Endometrium (tissue), 2 donors: Measurements from ENCODE around the gene ADH7.
A peak's percentile ranks its signal among the peaks of the same experiment; 100 is the strongest.

Experiments
- FAIRE-seq: peaks from 2 replicates; lab custom pipeline; 2012; peaks lifted over from hg19 to GRCh38; lab: Jason Lieb, UNC
- donor health status: control.
- donor health status: control.

ADH7 gene

DNA sequence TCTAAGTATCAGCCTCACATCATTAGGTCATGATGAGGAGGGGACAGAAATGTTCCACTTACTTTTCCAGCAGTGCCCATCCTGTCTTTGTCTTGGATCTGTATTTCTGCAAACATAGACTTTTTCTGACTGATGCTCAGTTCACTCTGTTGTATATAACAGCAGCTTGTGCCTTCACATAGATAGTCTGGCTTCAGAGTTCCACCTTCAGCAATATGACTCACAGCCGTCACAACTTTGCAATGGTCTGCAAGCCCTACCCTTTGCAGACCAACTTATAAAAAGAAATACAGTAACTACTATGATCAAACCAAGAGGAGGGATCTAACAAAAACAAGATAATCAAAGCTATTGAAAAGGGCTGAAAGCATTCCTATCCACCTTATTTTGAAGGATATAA is at the start of gene ADH7:
Gene ADH7, minus strand, starts transcription at position 189 of the 400 bp plus-strand sequence. Its CDS starts 109 bp downstream, at position 80.
- no peak for FAIRE-seq

DNA sequence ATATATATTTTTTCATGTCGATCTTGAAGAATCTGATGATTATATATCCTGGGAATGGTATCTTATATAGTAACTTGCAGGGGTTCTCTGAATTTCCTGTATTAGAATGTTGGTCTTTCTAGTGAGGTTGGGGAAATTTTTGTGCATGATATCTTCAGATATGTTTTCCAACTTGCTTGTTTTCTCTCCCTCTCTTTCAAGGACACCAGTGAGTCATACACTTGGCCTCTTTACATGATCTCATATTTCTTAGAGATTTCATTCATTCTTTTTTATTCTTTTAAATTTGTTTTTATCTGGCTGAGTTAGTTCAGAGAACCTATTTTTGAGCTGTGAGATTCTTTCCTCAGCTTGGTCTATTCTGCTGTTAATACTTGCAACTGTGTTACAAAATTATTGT is 48.5 kb upstream of the ADH7 start:
- no peak for FAIRE-seq

DNA sequence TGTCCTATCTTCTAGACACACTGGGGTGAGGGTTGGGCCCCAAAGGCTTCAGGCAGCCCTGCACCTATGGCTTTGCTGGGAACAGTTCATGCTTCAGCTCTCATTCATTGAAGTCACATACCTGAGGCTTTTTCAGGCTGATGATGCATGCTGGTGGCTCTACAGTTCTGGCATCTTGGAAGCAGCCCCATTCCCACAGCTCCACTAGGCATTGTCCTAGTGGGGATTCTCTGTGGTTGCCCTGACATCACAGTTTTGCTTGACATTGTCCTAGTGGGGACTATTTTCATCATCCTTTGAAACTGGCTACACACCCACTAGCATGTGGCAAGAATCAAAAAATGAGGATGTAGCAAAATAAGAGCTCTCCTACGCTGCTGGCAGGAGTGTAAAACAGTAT is 38.0 kb upstream of the ADH7 start:
- no peak for FAIRE-seq

DNA sequence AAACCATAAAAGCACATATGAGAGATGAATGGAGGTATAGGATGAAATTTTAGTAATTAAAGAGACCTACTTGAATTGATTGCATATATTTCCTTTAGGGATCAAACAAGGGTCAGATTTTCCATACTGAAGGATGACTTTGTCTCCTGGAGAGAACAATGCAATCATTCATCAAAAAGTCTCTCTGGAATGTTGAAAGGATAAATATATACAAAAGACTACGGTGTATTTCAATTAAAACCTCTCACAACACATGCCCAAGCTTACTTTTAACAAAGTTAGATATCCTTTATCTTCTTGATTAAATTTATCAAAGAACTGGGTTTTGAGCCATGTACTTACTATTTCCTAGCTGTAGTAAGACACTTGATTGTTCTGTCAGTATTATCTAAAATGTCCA is 36.8 kb upstream of the ADH7 start:
- FAIRE-seq = no peak

DNA sequence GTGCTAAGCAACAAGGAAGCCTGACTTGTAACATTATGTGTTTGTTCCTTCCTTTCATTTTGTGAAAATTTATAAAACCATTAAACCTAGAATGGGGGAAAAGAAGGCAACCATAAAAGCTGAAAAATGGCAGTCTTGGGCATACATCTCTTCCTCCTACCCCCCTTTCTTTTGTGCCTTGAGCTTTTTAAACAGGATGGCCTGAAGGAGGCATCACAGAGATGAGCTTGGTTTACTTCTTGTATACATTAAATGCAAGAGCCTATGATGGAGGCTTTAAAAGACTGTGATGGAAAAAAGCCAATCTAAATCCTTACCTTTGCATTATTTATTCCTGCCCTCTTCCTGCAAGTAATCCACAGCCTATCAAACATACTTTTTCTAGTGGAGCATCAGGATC is 36.2 kb upstream of the ADH7 start:
- no peak for FAIRE-seq

DNA sequence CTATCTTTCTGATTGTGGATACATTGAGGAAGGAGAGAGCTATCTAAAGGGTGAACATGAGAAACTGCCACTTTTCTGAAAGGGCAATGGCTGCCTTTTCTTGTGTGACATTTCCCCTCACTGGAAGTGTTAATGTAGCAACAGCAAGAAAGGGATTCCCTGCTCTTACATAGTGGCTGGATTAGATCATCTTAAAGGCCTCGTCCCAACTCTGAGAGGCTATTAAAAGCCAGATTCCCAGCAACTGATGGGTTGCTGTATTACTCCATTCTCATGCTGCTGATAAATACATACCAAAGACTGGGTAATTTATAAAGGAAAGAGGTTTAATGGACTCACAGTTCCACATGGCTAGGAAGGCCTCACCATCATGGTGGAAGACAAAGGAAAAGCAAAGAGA is 33.7 kb upstream of the ADH7 start:
- no peak for FAIRE-seq

DNA sequence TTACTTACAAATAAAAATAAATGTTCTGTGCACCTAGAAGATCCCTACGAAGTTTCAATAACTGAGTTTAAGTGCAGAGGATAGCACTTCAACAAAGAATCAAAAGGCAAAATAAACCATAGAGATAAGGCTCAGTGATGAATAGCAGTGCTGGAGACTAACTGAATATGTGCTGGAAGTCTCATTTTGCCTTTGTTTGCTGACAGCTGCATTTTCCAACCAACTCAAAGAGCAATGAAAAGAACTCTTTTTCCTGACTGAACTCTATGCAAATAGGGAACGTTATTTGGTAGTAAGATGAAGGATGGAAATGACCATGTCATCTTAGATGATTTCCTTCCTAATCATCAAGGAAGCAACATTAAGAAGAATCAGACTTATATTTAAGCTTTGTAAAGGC is 32.7 kb upstream of the ADH7 start:
- FAIRE-seq = no peak

DNA sequence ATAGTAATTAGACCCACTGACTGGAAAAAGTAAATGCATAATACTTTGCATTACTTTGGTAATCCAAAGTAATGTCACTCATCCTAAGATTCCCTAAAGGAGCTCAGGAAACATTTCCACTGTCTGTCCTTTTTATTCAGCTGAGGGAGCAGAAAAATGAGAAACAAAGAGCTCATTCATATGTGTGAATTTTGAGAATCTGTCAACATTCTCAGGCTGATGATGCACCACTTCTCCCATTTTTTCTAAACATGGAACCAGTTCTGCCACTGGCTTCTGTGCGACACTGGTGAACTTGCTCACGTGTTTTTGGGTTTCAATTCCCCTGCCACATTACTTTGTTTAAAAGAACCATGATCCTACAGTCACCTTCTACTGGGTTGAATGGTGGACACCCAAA is 28.4 kb upstream of the ADH7 start:
- FAIRE-seq = no peak

DNA sequence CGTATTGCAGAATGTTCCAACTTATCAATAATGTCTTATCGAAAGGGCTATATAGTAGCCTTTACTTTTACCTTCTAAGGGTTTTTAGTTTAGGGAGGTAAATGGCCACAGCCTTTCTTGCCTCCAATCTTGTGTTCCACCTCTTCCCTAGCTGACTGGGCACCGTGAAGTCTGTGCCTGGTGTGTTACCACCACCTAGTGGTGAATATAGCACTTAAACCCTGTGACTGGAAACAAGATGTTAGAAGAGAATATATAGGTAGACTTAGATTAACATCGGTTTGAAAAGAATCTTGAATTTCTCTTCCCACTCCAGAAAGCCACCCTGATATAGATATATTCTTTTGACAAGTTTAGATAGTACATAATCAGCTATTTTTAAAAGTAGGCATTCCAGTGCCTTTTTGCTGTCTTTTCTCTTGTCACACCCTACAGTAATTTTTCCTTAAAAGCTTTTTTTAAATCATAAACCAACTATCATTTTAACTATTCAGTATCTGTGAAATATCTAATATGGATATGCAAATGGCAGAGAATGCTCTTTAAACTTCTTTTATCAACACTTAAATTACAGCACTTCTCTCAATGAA is 27.8 kb upstream of the ADH7 start:
- FAIRE-seq = peak; percentile 77

DNA sequence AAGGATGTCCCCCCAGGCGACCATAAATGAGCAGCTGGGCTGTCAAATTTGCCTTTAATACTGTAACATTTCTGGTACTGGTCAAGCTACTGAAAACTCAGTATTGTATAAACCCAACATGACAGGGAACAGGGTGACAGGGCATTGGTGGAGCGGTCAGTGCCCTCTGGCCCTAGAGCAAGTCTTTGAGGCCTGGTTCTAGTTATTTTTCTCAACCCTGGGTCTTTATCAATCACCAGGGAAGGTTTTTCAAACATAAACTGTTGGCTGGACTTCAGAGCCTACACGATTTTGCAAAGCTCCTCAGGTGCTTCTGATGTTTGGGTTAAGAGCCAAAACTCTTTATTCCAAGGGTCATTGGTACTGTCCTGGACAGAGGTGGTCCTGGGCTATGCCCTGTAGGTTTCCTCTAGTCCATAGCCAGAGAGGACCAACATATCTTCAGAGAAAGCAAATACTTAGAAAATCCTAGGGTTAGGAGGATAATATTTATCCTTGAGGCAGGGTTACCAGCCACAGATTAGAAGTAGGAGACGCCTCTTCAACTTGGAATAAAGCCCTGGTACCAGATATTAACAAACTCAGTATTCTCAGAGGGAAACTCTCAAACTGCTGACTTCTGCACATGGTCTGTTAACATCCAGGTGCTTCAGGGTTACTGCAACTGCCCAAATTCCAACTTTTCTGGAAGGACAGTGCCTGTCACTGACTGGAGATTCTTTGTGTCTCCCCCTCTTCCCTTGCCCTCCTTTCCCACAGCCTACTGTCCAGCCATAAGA is 26.7 kb upstream of the ADH7 start:
- no peak for FAIRE-seq

DNA sequence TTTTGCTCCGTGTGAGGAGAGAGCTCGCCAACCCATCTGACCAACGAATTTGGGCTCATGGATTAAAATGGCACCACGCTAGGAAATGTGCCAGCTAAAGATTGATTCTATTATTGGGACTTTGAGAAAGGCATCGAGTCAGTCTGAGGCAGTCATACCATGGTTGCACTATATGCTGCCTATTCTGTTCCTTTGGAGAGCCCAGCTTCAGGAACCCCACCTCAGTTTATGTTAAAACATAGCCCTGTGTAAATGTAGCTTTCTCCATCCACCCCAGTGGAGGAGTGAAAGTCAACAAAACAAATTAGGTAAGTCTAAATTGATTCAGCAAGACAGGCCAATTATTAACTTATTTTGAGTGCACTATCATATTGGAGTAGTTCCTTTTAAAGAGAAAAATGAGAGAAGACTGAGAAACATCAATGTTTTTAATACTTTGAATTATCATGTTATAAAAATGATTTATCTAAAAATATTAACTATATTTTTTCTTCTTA is 24.5 kb upstream of the ADH7 start:
- FAIRE-seq = no peak

DNA sequence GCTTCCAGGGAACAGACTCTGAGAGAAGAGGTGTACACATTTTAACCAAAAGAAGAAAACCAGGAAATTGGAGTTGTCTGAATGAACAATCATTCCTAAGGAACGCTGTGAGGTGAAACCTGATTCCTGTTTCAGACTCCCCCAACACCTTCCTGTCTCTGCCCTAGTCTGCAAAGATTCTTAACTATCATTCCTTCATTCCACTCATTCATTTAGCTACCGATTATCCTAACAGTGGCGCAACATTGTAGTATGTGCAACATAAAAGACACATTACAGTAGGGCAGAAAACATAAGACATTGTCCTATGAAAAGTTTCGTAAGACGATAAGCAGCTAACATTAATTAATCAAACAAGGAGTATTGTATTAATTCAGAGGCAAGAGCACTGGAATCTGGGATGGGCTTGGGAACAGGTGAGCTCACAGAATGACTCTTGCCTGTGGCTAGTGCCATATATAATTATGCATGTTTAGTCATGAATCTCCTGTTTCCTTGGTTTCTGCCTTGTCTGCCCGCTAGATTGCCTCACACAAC is 23.8 kb upstream of the ADH7 start:
- no peak for FAIRE-seq

DNA sequence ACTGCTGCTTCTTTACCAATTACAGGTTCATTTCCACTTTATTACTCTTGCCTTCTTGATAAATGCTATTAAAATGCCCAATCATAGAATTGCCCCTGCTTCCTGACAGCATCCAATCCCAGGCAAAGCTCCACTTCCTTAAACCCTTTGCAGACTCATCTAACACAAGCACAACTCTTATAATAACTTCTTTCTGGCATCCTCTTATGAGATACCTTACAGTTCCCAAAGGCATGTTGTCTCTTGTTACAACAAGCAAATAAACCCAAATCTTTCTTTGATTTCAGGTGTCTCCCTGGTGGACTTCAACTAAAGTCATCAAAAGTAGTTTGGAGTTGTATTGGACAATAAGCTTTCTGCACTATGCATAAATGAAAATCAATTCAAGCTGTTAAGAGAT is 22.5 kb upstream of the ADH7 start:
- FAIRE-seq = no peak

DNA sequence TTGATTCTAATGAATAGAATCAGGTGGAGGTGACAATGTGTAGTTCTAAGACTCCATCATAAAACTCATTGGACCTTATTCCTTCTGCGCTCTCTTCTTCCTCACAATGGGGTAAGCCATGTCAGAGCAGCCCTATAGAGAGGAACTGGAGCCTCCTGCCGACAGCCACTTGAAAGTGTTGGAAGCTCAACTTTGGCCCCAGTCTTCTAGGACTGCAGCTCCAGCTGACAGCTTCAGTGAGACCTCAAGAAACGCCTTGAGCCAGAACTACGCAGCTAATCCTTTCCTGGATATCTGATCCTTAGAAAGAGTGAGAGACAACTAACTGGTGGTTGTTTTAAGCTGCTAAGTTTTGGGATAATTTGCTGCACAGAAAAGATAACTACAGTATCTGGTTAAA is 22.1 kb upstream of the ADH7 start:
- FAIRE-seq = no peak

DNA sequence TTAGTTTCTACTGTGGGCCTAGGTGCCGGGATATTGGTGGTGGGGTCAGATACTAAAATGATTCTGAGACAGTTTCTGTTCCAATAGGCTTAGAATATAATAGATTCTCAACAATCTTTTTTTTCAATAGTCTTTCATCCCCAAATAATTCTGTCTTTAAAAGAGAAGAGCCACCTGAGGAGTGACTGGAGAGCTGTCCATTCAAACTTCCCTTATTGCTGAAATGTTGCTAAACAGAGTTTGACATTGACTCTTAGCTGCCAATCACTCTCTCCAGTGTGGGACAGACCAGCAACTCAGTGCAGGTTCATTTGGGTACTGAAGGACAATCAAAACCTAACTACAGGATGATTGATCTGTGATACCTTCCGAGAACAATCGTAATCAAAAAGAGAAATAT is 12.4 kb upstream of the ADH7 start:
- no peak for FAIRE-seq

DNA sequence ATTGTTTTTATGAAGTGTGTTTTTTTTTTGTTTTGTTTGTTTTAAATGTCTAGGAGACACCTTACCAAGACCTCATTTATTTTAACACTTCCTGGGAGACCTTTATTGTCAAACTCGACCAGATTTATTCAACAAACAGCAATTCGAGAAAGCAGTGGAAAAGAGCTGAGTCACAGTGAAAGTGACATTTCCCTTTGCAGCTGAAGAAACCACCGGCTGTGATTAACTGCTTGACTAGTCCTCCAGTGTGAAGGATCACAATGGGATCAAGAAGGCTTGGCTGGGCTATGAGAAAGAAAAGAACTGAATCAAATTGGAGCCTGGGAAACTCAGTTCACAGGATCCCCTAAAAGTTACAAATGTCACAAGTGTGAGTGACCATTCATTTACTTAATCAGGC is 11.9 kb upstream of the ADH7 start:
- FAIRE-seq = peak; percentile 70

DNA sequence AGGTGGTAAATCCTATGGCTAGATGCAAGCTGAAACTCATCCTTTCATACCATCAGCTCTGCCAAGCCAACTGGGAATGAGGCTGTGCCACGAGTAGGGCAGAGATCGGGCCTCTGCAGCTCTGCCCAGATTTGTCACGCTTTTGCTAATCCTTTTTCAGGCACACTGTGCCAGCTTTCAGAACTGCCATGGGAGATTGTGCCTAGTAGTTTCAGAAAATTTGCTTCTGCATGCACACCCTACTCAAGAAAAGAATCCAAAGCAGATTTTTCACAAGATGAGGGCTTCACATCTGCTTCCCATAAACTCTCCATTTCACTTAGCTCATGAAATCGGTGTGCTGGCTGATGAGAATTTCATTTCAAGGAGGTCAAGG is 3.3 kb upstream of the ADH7 start:
- FAIRE-seq = peak; percentile 37

DNA sequence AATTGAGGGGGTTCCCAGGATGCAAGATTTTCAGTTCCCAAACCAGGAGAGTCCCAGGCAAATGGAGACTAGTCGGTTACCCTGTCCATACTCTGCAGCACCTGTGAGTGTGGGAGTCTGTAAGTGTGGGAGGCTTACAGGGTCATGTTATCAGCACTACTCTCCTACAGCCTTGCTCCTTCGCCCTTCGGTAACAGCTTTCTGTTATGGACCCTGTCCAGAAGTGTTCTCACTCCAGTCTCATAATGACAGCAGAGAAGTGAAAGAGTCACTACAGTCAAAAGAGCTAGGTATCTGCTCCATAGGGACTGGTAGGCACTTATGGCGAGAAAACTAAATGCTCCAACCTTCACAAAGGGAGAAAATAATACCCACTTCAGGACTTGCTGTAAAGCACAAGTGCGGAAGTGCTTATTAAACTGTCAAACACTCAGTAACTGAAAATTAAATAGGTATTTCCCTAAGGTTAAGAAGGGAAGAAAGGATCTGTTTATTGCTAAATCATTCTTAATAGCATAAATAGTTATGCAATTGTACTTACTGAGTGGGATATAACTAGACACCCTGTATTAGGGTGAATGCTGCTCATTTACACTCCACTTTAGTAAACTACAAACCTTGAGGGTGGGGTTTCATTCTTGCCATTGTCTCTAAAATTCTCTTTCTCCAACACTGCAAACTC is 2.7 kb upstream of the ADH7 start:
- FAIRE-seq = no peak

DNA sequence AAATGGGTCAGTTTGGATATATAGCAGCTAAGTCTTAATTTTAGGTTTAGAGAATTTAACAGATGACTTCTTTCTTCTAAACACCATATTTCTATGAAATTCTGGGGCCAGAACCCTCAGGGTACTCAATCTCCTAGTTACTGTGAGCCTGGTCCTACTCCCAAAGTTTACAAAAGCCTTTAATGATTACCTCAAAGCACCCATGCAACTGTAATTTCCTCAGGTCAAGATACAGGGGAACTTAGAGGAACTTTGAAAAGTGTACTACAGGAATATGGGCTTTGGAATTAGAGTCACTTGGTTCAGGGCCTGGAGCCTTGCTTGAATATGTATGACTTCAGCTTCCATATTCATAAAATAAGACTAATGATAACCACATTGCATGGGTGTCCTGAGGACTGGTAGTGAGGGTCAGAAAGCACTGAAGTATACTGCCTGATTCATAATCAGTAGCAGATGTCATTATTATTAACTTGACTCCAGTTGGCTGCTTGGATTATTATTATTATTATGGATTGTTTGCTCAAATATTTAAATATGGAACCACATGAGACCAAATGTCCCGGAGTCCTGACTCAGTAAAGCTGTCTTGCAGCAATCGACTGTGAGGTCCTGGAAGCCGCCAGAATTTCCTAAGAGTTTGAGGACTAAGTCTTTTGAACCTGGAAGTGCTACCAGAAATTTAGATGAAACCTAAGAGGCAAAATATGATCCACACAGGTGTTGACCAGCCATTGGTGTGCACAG is 2.0 kb upstream of the ADH7 start:
- FAIRE-seq = no peak

DNA sequence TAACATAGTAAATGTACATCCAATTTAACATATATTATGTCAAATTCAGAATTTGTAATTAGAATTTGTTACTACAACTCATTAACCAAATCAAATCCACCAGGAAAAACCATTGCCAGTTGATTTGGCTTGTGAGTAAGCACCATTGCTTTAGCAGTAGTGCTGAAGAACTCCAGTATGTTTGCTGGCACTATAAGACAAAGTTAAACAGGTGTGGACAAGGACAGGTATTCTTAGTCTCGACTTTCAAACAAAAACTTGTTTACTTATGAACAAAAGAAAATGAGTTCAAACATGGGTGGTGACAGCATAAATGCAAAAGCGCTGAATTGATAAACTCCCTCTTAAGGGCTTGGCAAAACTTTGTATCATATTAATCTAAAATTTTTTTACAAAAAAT is 1.3 kb upstream of the ADH7 start:
- FAIRE-seq = no peak

DNA sequence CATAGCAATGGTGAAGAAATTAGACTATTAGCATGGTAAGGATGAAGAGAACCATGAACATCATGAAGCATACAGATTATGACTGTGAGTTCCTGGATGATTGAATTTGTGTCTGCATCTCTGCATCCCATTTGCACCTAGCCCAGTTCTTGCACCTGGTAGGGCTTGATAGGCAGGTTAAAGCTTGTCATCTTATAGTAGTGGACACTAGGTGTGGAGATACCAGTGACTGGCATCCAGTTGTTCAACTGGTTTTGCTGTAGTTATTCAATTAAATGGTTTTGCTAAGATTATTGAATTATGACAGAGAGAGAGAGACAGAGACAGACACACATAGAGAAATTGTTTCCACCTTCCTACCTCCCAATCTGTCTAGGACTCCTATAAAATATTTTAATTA is 5.0 kb downstream of the ADH7 start:
- FAIRE-seq = no peak

DNA sequence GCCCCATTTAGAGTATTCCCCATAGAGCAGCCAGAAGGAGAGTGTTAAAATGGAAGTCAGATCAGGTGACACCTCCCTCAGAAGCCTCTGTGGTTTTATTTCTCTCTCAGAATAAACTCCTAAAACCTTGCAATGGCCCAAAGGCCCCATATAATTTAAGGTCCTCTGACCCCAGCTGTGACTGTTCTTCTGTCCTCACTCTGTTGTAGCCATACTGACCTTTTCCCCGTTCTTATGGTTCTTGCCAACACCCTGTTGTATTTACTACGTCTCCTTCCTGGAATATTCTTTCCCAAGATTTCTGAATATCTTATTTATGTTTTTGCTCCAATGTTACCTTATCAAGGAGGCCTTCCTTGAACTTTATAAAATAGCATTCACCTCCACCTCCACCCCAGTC is 18.0 kb downstream of the ADH7 start:
- no peak for FAIRE-seq
